GM12878 (cell line): ENCODE measurements around the gene EPO. TPM values are rescaled to one million over a fixed set of nuclear protein-coding genes. Genes with fewer than 3 reads are reported as not detected.

Experiments used
- polyA plus RNA-seq, 11 experiments: library from polyadenylated mRNA; depleted of rRNA in 4 of 11; unstranded in 6 of 11; stranded (reverse) in 5 of 11; fragments of >200 nt; fragmentation: Nextera tagmentation in 4 of 11; fragmentation: Illumina TruSeq in 1 of 11; extraction: Ambion mirVana in 4 of 11; extraction: Trizol in 1 of 11; gene quantifications; 1 replicate in 1 of 11; 2 replicates in 10 of 11; pipeline versions ENCODE4 v1.2.1 to v1.2.3, GENCODE V29; 2011 to 2016; ENCODE audit warnings: inconsistent platforms in 2 of 11, missing spikeins in 2 of 11, low read depth in 1 of 11
- total RNA-seq, 4 experiments: library from RNA; depleted of rRNA in 3 of 4; stranded (reverse); fragments of >200 nt in 3 of 4; fragmentation: Illumina TruSeq in 1 of 4; extraction: Trizol in 1 of 4; gene quantifications; 2 replicates each; pipeline versions ENCODE4 v1.2.1 to v1.2.3, GENCODE V29; 2013 to 2021

EPO gene
- total and polyA plus RNA-seq, 10 of the 15 experiments (the other 5 are each of a cell fraction or from before 2014, with no cell fraction given): 0.06 to 0.19 TPM; not detected in 8

Other genes starting within 250 kb of the EPO start
Only the 7 nearest of the 22 such genes appear.
- gene TFR2, start 78.9 kb upstream of the EPO start, total RNA-seq (2014; rRNA removed): 2.3 and 2.9 TPM in 2 replicates
- 0.67 and 0.69 TPM in 2 replicates for gene TFR2, start 78.9 kb upstream of the EPO start, total RNA-seq (2014; rRNA removed; fragmentation: Illumina TruSeq; extraction: Trizol)
- 4.2 and 7.2 TPM in 2 replicates for gene TFR2, start 78.9 kb upstream of the EPO start, total RNA-seq (2021)
- gene TFR2, start 78.9 kb upstream of the EPO start, polyA plus RNA-seq (2011; rRNA removed): 0.07 and 0.30 TPM in 2 replicates
- gene TFR2, start 78.9 kb upstream of the EPO start, polyA plus RNA-seq (2014; fragmentation: Illumina TruSeq; extraction: Trizol): 0.90 and 1.5 TPM in 2 replicates
- gene TFR2, start 78.9 kb upstream of the EPO start, polyA plus RNA-seq (2014; fragmentation: Nextera tagmentation; extraction: Ambion mirVana): under 1 TPM; 0.32 to 0.33 TPM
- 3.3 and 4.7 TPM in 2 replicates for gene TFR2, start 78.9 kb upstream of the EPO start, polyA plus RNA-seq (2014; rRNA removed)
- gene TFR2, start 78.9 kb upstream of the EPO start, polyA plus RNA-seq (2016; fragmentation: Nextera tagmentation; extraction: Ambion mirVana): 1 to 10 TPM; 2.2 to 2.8 TPM
- not detected in 2 replicates for gene ACTL6B, start 64.0 kb upstream of the EPO start, total RNA-seq (2014; rRNA removed)
- not detected in 2 replicates for gene ACTL6B, start 64.0 kb upstream of the EPO start, total RNA-seq (2014; rRNA removed; fragmentation: Illumina TruSeq; extraction: Trizol)
- gene ACTL6B, start 64.0 kb upstream of the EPO start, total RNA-seq (2021): not detected in 2 replicates
- gene ACTL6B, start 64.0 kb upstream of the EPO start, polyA plus RNA-seq (2011; rRNA removed): not detected in 2 replicates
- not detected in 2 replicates for gene ACTL6B, start 64.0 kb upstream of the EPO start, polyA plus RNA-seq (2014; fragmentation: Illumina TruSeq; extraction: Trizol)
- gene ACTL6B, start 64.0 kb upstream of the EPO start, polyA plus RNA-seq (2014; fragmentation: Nextera tagmentation; extraction: Ambion mirVana): not detected
- gene ACTL6B, start 64.0 kb upstream of the EPO start, polyA plus RNA-seq (2014; rRNA removed): not detected in 2 replicates
- gene ACTL6B, start 64.0 kb upstream of the EPO start, polyA plus RNA-seq (2016; fragmentation: Nextera tagmentation; extraction: Ambion mirVana): not detected
- 68.1 and 90.9 TPM in 2 replicates for gene GNB2, start 46.7 kb upstream of the EPO start, total RNA-seq (2014; rRNA removed)
- gene GNB2, start 46.7 kb upstream of the EPO start, total RNA-seq (2014; rRNA removed; fragmentation: Illumina TruSeq; extraction: Trizol): 29.5 and 32.6 TPM in 2 replicates
- gene GNB2, start 46.7 kb upstream of the EPO start, total RNA-seq (2021): 174 and 175 TPM in 2 replicates
- 28.9 and 54.4 TPM in 2 replicates for gene GNB2, start 46.7 kb upstream of the EPO start, polyA plus RNA-seq (2011; rRNA removed)
- 16.3 and 84.6 TPM in 2 replicates for gene GNB2, start 46.7 kb upstream of the EPO start, polyA plus RNA-seq (2014; fragmentation: Illumina TruSeq; extraction: Trizol)
- gene GNB2, start 46.7 kb upstream of the EPO start, polyA plus RNA-seq (2014; fragmentation: Nextera tagmentation; extraction: Ambion mirVana): 1 to 10 TPM in 1 of 2 experiments, under 1 TPM in 1; 0.35 to 4.7 TPM
- 121 and 145 TPM in 2 replicates for gene GNB2, start 46.7 kb upstream of the EPO start, polyA plus RNA-seq (2014; rRNA removed)
- gene GNB2, start 46.7 kb upstream of the EPO start, polyA plus RNA-seq (2016; fragmentation: Nextera tagmentation; extraction: Ambion mirVana): 10 to 100 TPM; 35.7 to 65.0 TPM
- gene GIGYF1, start 26.2 kb upstream of the EPO start, total RNA-seq (2014; rRNA removed): 15.9 and 17.2 TPM in 2 replicates
- 8.6 and 9.3 TPM in 2 replicates for gene GIGYF1, start 26.2 kb upstream of the EPO start, total RNA-seq (2014; rRNA removed; fragmentation: Illumina TruSeq; extraction: Trizol)
- 44.2 and 47.2 TPM in 2 replicates for gene GIGYF1, start 26.2 kb upstream of the EPO start, total RNA-seq (2021)
- gene GIGYF1, start 26.2 kb upstream of the EPO start, polyA plus RNA-seq (2011; rRNA removed): 3.4 and 5.1 TPM in 2 replicates
- gene GIGYF1, start 26.2 kb upstream of the EPO start, polyA plus RNA-seq (2014; fragmentation: Illumina TruSeq; extraction: Trizol): 5.8 and 10.4 TPM in 2 replicates
- under 1 TPM; 0.31 to 0.79 TPM for gene GIGYF1, start 26.2 kb upstream of the EPO start, polyA plus RNA-seq (2014; fragmentation: Nextera tagmentation; extraction: Ambion mirVana)
- 27.7 and 36.7 TPM in 2 replicates for gene GIGYF1, start 26.2 kb upstream of the EPO start, polyA plus RNA-seq (2014; rRNA removed)
- 10 to 100 TPM in 1 of 2 experiments, 1 to 10 TPM in 1; 9.7 to 10.1 TPM for gene GIGYF1, start 26.2 kb upstream of the EPO start, polyA plus RNA-seq (2016; fragmentation: Nextera tagmentation; extraction: Ambion mirVana)
- gene POP7, start 14.3 kb upstream of the EPO start, total RNA-seq (2014; rRNA removed): 89.4 and 100 TPM in 2 replicates
- gene POP7, start 14.3 kb upstream of the EPO start, total RNA-seq (2014; rRNA removed; fragmentation: Illumina TruSeq; extraction: Trizol): 42.8 and 44.7 TPM in 2 replicates
- 58.8 and 62.7 TPM in 2 replicates for gene POP7, start 14.3 kb upstream of the EPO start, total RNA-seq (2021)
- gene POP7, start 14.3 kb upstream of the EPO start, polyA plus RNA-seq (2011; rRNA removed): 24.5 and 36.0 TPM in 2 replicates
- 8.6 and 19.7 TPM in 2 replicates for gene POP7, start 14.3 kb upstream of the EPO start, polyA plus RNA-seq (2014; fragmentation: Illumina TruSeq; extraction: Trizol)
- 10 to 100 TPM; 12.1 to 37.9 TPM for gene POP7, start 14.3 kb upstream of the EPO start, polyA plus RNA-seq (2014; fragmentation: Nextera tagmentation; extraction: Ambion mirVana)
- 116 and 132 TPM in 2 replicates for gene POP7, start 14.3 kb upstream of the EPO start, polyA plus RNA-seq (2014; rRNA removed)
- gene POP7, start 14.3 kb upstream of the EPO start, polyA plus RNA-seq (2016; fragmentation: Nextera tagmentation; extraction: Ambion mirVana): 100 to 1,000 TPM; 143 to 148 TPM
- gene ZAN, start 13.1 kb downstream of the EPO start, total RNA-seq (2014; rRNA removed): not detected in 2 replicates
- gene ZAN, start 13.1 kb downstream of the EPO start, total RNA-seq (2014; rRNA removed; fragmentation: Illumina TruSeq; extraction: Trizol): not detected in 2 replicates
- not detected in 2 replicates for gene ZAN, start 13.1 kb downstream of the EPO start, total RNA-seq (2021)
- gene ZAN, start 13.1 kb downstream of the EPO start, polyA plus RNA-seq (2011; rRNA removed): not detected in 2 replicates
- gene ZAN, start 13.1 kb downstream of the EPO start, polyA plus RNA-seq (2014; fragmentation: Illumina TruSeq; extraction: Trizol): not detected in 2 replicates
- not detected for gene ZAN, start 13.1 kb downstream of the EPO start, polyA plus RNA-seq (2014; fragmentation: Nextera tagmentation; extraction: Ambion mirVana)
- not detected in 2 replicates for gene ZAN, start 13.1 kb downstream of the EPO start, polyA plus RNA-seq (2014; rRNA removed)
- not detected for gene ZAN, start 13.1 kb downstream of the EPO start, polyA plus RNA-seq (2016; fragmentation: Nextera tagmentation; extraction: Ambion mirVana)
- 0.56 and 0.93 TPM in 2 replicates for gene EPHB4, start 107.1 kb downstream of the EPO start, total RNA-seq (2014; rRNA removed)
- gene EPHB4, start 107.1 kb downstream of the EPO start, total RNA-seq (2014; rRNA removed; fragmentation: Illumina TruSeq; extraction: Trizol): 0.32 and 0.40 TPM in 2 replicates
- 0.82 and 0.85 TPM in 2 replicates for gene EPHB4, start 107.1 kb downstream of the EPO start, total RNA-seq (2021)
- gene EPHB4, start 107.1 kb downstream of the EPO start, polyA plus RNA-seq (2011; rRNA removed): 0.23 and 0.45 TPM in 2 replicates
- 0.05 and 0.32 TPM in 2 replicates for gene EPHB4, start 107.1 kb downstream of the EPO start, polyA plus RNA-seq (2014; fragmentation: Illumina TruSeq; extraction: Trizol)
- gene EPHB4, start 107.1 kb downstream of the EPO start, polyA plus RNA-seq (2014; fragmentation: Nextera tagmentation; extraction: Ambion mirVana): not detected
- 0.51 and 0.75 TPM in 2 replicates for gene EPHB4, start 107.1 kb downstream of the EPO start, polyA plus RNA-seq (2014; rRNA removed)
- not detected for gene EPHB4, start 107.1 kb downstream of the EPO start, polyA plus RNA-seq (2016; fragmentation: Nextera tagmentation; extraction: Ambion mirVana)